Stimulated activated CD4-positive, alpha-beta T cell treated with anti-CD3 and anti-CD28 coated beads, Interleukin-12 subunit alpha, Interleukin-12 subunit beta, amount 100 ng/mL, for 4 hours (primary cell): Measurements from ENCODE around the gene FILIP1L.
"Not testable (repeated sequence)": the region's sequence is repeated elsewhere in the genome, so short reads cannot be mapped to it uniquely, and the experiment has no call there.

Experiments used
- DNase-seq: peaks from one replicate; pipeline ENCODE4 v3.0.0-alpha.2; 2020

Gene FILIP1L

DNA sequence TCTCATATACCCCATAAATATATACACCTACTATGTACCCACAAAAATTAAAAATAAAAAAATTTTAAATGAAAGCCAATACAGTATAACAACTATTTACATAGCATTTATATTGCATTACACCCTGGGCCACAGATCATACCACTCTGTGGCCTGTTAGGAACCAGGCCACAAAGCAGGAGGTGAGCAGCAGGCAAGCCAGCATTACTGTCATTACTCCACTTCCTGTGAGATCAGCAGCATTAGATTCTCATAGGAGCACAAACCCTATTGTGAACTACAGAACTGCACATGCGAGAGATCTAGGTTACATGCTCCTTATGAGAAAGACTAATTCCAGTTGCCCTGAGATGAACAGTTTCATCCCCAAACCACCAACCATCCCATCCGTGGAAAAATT is 17.4 kb downstream of the FILIP1L start:
- no peak for DNase-seq

DNA sequence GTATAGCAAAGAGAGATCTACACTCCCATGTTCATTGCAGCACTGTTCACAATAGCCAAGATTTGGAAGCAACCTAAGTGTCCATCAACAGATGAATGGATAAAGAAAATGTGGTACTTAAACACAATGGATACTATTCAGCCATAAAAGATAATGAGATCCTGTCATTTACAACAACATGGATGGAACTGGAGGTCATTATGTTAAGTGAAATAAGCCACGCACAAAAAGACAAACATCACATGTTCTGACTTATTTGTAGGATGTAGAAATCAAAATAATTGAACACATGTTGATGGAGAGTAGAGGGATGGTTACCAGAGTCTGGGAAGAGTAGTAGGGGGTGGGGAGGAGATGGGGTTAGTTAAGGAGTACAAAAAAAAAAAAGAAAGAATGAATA is 18.0 kb downstream of the FILIP1L start:
- not testable (repeated sequence) for DNase-seq

DNA sequence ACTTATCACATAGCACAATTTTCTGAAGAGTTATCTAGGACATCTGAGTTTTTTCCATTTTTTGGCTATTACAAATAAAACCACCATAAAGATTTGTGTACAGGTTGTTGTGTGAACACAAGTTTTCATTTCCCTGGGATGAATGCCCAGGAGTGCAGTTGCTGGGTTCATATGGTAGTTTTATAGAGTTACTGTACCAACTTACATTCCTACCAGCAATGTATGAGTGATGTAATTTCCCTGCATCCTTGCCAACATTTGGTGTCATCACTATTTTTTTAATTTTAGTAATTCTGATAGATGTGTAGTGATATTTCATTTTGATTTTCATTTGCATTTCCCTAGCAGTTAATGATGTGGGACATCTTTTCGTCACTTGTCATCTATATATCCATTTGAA is 20.5 kb downstream of the FILIP1L start:
- no peak for DNase-seq

DNA sequence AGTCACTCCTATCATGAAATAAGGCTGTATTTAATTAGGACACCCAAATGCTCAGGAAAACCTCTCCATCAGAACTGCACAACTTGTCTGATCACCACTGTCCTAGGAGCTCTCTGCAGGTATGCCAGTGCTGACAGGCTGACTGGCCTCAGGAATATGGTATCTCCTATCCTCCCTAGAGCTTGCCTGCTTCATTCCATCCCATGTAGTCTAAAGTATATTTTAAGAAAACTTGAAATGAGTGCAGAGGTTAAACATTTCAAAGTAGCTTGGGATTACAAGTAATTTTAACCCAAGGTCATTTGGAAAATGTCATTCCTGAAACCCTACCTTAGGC is 23.7 kb downstream of the FILIP1L start:
- DNase-seq: no peak

DNA sequence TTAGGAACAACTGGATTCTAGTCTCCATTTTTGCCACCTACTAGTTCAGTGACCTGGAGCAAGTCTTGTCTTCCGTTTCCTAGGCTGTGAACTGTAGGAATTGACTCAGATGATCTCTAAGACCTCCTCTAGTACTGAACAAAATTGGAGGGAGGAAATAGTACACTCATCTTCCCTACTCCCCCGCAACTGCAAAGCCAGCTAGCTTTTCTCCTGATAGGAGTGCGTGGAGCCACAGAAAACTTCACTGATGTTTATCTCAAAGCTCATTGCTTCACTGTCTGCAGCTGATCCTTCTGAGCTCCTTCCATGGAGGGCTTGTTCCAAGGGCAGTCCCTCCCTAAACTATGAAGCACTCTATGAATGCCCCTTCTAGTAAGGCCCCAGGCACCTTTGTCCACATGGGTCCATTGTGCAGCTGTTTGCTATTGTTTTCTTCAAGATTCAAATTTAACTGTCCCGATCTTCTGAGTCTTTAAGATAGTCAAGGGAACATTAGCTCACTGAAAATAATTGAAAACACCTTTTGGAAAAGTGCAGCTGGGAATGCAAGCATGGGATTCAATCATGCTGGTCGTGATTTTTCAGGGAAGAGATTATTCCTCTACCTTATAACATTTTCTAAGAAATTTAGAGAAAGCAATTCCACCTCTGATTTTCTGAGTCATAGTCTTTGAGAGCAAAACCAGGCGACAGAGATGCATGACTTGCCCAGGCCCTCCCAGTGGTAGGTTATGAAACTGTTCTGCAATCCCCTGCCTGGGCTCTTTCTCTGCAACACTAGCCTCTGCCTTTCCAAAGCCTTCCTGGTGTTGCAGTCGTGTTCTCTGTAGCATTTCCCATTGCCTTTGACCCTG is 24.3 kb downstream of the FILIP1L start:
- no peak for DNase-seq

DNA sequence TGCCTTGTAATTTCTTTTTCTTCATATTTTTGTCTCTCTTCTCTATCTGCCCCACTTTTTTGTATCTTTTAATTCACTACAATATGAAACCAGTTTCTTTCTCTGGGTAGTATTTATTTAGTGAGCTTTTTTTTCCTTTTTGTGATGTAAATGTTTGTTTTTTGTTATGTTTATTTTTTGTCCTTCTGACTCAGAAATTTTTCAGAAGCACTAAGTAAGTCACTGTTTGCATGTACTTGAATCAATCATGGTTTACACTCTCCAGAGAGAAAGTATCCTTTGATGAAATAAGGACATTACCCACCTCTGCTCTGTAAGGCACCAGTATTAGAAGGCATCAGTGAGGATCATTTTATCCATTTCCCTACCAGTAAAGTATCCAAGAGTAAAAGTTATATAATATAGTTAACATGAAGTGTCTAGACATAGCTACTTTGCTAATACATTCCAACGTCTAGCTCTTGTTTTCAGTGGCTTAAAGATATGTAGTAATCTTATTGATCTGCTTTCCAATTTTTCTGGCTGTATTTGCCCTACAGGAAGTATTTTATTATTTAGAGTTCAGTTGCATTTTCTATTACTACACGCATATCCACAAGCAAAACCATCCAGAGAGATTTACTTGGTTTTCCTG is 25.4 kb downstream of the FILIP1L start:
- no peak for DNase-seq

DNA sequence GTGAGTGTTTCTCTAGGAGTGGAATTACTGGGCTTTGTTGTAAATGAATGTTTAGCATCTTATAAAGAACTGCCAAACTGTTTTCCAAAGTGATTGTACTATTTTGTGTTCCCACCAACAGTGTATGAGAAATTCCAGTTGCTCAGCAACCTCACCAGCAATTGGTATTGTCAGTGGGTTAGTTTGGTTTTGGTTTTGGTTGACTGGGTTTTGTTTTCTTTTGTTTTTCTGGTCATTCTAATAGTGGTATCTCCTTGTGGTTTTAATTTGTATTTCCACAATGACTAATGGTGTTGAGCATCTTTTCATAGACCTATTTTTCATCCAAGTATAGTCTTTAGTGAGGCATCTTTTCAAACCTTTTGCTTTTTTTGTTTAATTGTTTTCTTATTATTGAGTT is 27.1 kb downstream of the FILIP1L start:
- no peak for DNase-seq

DNA sequence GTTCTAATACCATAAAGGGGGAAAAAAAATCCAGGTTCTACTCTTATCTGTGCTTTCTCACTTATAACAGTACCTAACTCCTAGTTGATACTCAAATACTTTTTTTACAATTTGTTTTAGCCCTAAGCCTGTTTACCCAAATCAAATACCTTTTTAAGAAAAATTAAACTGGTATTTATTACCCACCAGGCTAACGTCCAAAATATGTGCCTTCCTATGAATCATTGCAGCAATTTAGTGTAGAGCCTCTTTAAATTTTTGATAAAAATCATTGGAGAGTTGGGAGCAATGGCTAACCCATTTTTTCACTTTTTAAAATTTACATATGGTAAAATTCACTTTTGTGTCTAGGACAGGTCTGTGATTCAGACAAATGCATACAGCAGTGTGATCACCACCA is 27.9 kb downstream of the FILIP1L start:
- DNase-seq: no peak

DNA sequence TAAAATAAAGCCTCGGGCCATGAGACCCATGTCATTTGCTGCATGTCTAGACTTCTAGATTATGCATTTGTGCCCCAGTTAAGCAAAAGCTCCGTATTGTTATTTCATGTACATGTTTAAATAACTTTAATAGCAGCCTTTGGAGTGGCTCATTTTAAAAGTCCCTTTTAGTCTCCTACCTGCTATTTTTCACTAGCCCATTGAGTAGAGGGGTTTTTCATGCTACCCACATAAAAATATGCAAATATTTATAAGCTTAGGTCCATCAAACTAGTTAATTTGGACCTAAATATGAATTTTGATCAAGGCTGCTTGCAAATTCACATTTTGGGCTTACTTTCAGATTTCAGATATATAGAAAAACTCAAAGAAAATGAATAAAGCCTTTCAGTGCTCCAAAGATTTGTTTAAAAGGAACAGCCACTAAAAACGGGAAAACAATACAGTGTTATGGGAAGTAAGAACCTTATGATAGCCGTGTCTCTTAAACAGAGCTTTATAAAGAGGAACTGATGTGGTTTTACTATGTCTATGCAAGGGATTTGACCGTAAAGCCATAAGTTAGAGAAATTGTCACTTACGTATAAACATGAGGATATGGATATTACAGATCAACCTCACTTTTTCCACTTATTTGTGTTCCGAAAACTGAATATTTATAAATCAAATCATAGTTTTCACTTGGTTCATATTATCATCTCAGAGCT is 30.0 kb downstream of the FILIP1L start:
- no peak for DNase-seq

DNA sequence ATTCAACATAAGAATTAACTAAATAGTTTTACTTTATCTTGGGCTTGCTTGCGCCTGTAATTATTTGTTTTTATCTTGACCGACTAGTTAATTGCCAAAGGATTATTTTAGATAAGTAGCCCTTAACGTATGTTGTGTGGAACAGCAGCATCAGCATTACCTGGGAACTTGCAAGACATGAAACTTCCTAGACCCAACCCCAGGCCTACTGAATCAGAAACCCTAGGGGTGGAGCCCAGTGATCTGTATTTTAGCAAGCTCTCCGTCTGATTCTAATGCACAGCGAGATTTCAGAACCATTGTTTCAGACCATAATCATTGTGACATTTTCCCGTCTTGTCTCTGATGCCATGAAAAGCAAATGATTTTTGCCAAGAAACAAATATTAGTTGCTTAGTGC is 31.1 kb downstream of the FILIP1L start:
- no peak for DNase-seq

DNA sequence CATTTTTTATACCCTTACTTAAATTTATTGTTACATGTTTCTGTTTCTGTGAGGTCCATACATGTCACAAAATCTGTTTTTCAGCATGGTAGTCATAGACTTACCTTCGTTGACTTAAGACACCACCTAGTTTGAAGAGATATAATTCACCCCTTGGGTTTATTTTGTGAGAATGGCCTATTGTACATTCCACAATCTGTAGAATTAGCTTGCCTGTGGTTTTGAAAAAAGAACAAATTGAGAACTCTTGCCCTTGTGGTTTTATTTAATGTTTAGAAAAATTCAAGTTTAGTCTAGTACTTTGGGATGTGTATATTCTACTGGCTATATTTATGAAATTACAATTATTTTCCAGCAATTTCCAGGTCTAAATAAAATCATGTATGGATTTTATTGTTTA is 31.6 kb downstream of the FILIP1L start:
- DNase-seq: no peak

DNA sequence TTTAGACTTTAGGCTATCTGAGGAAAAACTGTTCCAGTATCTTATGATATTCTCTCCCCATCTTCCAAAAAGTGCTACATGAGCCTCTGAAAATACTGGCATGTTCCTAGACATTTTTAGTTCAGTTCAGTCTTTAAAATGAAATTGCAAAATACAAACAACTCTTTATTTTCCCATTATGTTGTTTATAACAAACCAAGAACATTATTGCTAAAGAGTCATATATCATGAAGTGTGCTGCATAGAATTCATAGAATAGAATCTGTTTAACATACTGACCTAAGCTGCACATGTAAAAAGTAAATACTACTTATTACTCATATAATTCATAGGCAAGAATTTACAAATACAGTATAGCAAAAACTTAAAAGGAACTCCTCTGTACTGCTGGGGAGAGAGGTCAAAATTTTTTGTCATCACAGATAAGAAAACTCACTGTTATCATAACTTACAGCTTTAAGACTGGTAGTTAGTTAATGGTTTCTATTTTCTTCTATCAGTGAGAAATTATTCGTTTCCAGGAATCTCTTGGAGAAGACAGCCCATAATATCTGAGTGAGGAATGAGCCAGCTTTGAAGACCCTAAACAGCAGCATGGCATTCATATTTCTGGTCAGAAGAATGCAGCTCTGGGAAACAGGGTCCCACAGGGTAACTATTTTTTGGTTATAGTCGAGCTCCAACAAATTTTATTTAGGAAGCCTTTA is 32.2 kb downstream of the FILIP1L start:
- DNase-seq: no peak

DNA sequence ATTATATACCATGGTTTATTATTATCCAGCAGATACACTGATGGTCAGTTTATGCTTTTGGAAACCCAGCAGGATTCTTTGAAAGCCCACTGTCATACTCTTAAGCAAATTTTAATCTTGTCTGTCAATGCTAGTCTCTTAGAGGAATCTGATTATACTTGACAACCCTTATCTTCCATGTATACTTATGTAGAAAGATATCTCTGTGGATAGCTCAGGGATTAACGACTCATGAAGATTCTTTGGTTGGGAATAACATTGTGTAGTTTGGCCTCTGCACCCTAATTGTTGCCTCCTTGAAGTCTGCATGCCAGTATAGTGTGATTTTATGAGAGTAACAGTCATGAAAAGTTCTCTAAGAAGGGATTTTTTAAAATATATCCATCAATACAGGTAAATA is 33.0 kb downstream of the FILIP1L start:
- no peak for DNase-seq

DNA sequence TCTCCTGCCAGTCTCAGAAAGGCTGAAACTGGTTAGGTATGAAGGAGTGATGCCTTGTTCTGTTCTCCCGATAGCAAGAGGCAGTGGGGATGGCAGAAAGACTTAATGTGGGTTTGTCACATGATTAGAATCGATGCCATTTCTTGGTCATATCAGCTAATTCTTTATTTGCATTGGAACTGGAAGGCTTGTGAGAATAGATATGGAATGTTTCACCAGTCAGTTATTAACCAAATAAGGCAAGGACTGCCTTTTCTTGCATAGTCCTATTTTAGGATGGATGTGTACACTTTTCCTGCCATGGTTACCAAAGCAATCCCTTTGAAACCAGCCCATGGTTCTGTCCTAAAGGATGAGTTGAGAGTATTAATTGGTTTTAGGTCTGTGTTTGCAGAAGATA is 33.7 kb downstream of the FILIP1L start:
- no peak for DNase-seq

DNA sequence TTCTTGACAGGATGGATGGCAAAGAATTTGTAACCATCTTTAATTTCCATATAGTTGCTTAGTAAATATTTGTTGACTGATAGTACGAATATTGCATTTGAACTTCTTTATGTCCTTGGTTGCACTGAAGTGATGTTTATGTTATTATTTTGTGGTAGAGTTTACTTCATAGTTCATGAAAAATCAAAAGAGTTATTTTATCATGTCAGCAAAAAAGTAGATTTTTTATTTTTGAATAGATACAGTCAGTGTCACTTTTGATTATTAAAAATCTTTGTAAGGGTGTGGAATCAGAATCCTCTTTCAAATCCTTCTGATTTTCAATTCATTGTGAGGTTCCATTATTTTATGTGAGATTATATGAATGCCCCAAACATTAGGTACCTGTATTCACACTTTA is 35.0 kb downstream of the FILIP1L start:
- no peak for DNase-seq

DNA sequence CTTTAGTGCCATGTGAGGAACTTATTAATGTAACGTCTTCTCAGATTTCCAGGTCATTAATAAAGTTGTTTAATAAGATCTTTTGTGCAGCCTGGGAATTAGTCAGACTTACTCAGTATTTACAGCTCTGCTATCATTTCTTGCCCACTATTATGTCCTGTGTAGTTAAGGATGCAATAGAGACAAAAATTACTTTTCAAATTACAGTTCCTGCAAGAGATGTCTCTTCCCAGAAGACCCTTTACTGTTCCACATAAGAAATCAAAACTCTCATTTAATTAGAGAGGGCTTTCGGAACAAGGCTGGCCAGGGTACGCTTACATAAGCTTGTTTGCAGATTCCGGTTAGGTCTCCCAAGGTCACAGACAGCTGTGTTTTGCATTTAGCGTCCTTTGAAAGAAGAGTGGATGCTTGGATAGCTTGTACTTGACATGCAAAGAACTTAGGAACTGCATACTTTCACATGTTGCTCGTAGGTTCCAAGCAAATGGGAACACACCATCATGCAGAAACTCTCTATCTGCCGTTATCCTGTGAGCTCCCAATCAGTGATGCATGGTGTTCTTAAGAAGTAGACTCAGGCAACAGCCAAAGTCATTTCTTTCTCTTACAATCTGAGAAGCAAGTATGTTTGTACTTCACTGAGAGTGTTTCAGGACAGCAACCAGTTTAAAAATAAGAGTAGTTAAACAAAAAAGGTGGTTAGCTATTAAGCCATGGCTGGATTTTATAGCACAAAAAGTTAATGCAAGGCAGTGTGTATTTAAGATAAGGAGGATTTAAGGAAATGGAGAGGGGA is 37.4 kb downstream of the FILIP1L start:
- DNase-seq: no peak

DNA sequence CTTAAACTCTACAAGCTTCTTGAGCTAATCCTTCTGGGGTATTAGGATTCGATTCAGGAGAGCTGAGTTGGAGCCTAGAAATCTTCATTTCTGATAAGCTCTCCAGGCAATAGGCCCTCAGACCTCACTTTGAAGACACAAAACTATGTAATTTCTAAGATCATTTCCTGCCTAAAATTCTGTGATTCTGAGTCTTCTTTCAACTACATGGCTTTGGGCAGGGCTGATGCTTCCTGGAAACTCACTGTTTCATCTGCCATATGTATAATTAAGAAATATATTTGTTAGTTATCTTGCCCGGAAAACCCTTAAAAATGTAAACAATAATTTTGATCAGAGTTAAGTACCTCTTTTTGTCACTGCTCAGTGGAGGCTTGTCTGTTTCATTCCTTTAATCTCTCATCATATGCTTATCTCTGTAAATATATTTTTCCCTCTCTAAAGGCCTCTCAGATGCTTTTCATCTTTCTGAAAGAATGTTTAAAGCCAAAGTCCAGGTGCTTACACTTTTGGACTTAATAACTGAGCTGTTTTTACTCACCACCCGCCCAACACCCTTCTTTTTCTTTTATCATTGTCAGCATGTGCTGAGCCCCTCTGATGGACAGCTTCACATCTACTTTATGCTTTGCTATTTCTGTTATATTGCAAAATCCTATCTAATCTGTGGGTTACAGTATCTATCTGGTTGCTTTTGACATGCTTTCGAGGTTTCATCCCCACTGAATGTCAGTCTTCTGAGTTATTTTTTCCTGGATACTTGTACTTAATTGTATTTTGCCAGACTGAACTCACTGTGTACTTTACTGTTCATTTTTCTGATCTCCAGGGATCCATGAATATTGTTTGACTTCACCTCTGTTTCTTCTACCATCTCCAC is 38.2 kb downstream of the FILIP1L start:
- no peak for DNase-seq

DNA sequence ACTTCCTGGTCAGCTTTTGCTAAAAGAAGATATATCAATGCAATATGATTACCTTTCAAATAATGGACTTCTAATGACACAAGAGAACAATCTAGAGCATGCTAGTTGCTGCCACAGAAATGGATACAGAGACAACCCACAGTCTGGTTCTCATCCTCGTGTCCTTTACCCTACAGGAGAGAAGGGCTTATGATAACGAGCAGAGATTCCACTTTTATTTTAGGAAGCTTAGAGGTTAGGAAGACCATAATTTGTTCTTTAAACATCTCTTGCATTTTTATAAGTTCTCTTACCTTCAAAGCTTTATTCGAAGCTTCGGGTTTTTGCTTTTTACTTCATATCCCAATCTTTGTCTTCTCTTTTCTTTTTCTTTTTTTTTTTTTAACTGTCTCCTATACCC is 39.1 kb downstream of the FILIP1L start:
- no peak for DNase-seq

DNA sequence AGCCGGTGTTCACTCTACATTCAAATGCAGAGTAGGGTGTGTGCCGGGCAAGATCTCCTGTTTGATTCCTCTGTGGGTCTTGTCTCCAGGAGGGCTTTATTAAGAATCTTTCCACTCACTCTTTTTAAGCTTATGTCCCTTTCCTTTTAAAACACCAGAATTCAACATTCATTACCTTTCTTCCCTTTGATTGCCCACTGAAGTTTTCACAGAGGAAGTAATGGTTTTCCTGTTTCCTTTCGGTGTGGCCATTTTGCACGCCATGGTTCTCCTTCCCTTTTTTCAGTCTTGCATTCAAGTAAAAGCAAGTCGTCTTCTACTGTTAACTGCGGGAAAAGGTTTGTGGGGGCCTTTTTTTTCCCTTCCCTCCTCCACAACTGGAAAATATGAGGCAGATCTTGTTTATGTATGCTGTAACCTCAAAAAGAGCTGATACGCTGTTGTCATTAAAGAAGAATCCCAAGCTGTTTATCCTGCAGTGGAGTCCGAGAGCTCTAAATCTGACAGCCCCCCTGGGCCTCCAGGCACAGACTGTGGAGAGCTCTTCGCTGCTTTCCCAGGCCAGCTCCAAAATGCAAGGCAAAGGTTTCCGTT is 40.5 kb downstream of the FILIP1L start:
- no peak for DNase-seq

DNA sequence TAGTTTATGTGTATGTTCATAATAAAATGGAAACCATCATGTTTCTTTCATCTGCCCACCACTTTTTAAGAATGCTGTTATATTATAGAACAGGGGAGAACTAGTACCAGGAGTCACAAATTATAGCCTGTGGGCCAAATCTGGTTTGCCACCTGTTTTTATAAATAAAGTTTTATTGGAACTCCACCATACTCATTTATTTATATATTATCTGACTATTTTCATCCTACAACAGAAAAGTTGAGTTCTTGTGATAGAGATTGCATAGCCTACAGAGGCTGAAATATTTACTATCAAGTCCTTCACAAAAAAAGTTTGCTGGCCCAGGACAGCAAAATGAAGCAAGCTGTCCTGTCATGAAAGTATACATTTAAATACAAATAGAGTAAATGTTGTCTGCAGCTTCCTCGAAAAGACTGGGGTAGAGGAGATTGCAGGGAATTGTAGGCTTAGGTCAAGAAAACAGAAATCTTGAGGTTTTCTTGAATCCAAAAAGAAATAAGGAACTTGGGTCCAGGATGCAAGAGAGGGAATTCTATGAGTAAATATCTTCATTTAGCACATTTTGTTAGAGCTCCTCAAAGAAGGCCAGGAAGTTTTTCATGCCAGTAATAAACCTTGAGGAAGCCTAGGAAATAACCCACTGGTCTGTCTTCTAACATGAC is 41.1 kb downstream of the FILIP1L start:
- no peak for DNase-seq
